Measurements from ENCODE around the gene NXPE2. TPM values are rescaled to one million over a fixed set of nuclear protein-coding genes. Genes with fewer than 3 reads are reported as not detected.

Gene NXPE2
- total RNA-seq, 1 experiment from 2014 or later = not detected

GRCh38 chr11:114738954-114739353, 60.6 kb downstream of the NXPE2 start:
- no peak for DNase-seq (ENCODE audit: extremely low read depth, low read depth)

- no peak for DNase-seq (ENCODE audit: extremely low read depth, low read depth)
Observed at GRCh38 chr11:114745150-114745671, 66.9 kb downstream of the NXPE2 start.

- no peak for DNase-seq (ENCODE audit: extremely low read depth, low read depth)
Observed at GRCh38 chr11:114746013-114746412, 67.7 kb downstream of the NXPE2 start.

Other genes starting within 250 kb of the NXPE2 start
- 123 and 140 TPM in 2 replicates for gene REXO2, start 239.1 kb upstream of the NXPE2 start, total RNA-seq (2014; rRNA removed; shearing (Covaris generic))
- gene NXPE1, start 118.6 kb upstream of the NXPE2 start, total RNA-seq (2014; rRNA removed; shearing (Covaris generic)) = not detected in 2 replicates
- gene NXPE4, start 82.7 kb upstream of the NXPE2 start, total RNA-seq (2014; rRNA removed; shearing (Covaris generic)) = not detected in 2 replicates